Mesenchymal stem cell (in vitro differentiated cells and primary cell): ENCODE measurements around the gene KIF26B.

Experiments
- DNase-seq: peaks from one replicate; pipeline ENCODE4 v3.0.0-alpha.2; 2013
- H2AFZ ChIP-seq: one replicate; pipeline ENCODE4 v1.6.1; 2013; ENCODE audit warnings: low read depth, mild to moderate bottlenecking, control low read depth, inconsistent platforms, low read length, moderate library complexity
- H2AK5ac ChIP-seq: 2 replicates; pipeline ENCODE4 v1.6.1; 2013; ENCODE audit warnings: low read length, moderate library complexity, mild to moderate bottlenecking, inconsistent platforms; ENCODE audit not compliant: severe bottlenecking
- H2BK120ac ChIP-seq: one replicate; pipeline ENCODE4 v1.6.1; 2013; ENCODE audit warnings: low read depth, mild to moderate bottlenecking, inconsistent platforms, low read length, moderate library complexity
- H2BK12ac ChIP-seq, 2 experiments: one replicate each; pipeline ENCODE4 v1.6.1; 2013; ENCODE audit warnings: inconsistent platforms in 2 of 2, low read length in 2 of 2, mild to moderate bottlenecking in 2 of 2, moderate library complexity in 2 of 2, control low read depth in 1 of 2
- H2BK15ac ChIP-seq: one replicate; pipeline ENCODE4 v1.6.1; 2013; ENCODE audit warnings: mild to moderate bottlenecking, low read depth, inconsistent platforms; ENCODE audit not compliant: poor library complexity, severe bottlenecking
- H2BK5ac ChIP-seq: 2 replicates; pipeline ENCODE4 v1.6.1; 2013; ENCODE audit warnings: low read depth, mild to moderate bottlenecking, low read length, control low read depth, inconsistent platforms; ENCODE audit not compliant: poor library complexity, severe bottlenecking
- H3K14ac ChIP-seq, 2 experiments: one replicate each; pipeline ENCODE4 v1.6.1; 2013; ENCODE audit warnings: inconsistent platforms in 2 of 2, low read length in 2 of 2, control low read depth in 1 of 2, mild to moderate bottlenecking in 1 of 2, moderate library complexity in 1 of 2
- H3K18ac ChIP-seq, 2 experiments: one replicate each; pipeline ENCODE4 v1.6.1; 2013; ENCODE audit warnings: inconsistent platforms in 2 of 2, low read length in 2 of 2, control low read depth in 1 of 2, low read depth in 1 of 2, mild to moderate bottlenecking in 1 of 2
- H3K23ac ChIP-seq, 2 experiments: one replicate each; pipeline ENCODE4 v1.6.1; 2013; ENCODE audit warnings: inconsistent platforms in 2 of 2, low read length in 2 of 2, mild to moderate bottlenecking in 2 of 2, moderate library complexity in 2 of 2, control low read depth in 1 of 2
- H3K27ac ChIP-seq: 2 replicates; pipeline ENCODE4 v1.5.1; 2013; ENCODE audit warnings: mild to moderate bottlenecking, moderate library complexity, low read length, control low read depth, inconsistent platforms; ENCODE audit not compliant: poor library complexity, severe bottlenecking
- H3K27me3 ChIP-seq, 2 experiments: 2 replicates each; pipeline versions ENCODE4 v1.6.1 to v1.7.0; 2013; ENCODE audit warnings: low read length in 2 of 2, mild to moderate bottlenecking in 2 of 2, moderate library complexity in 2 of 2, control low read depth in 1 of 2, inconsistent platforms in 1 of 2; ENCODE audit not compliant: control insufficient read depth in 1 of 2, insufficient read depth in 1 of 2
- H3K36me3 ChIP-seq, 2 experiments: 2 replicates each; pipeline versions ENCODE4 v1.6.1 to v1.7.0; 2013; ENCODE audit warnings: low read length in 2 of 2, control low read depth in 1 of 2, inconsistent platforms in 1 of 2, low read depth in 1 of 2, mild to moderate bottlenecking in 1 of 2; ENCODE audit not compliant: insufficient read depth in 2 of 2, control insufficient read depth in 1 of 2
- H3K4ac ChIP-seq, 2 experiments: one replicate each; pipeline ENCODE4 v1.6.1; 2013; ENCODE audit warnings: inconsistent platforms in 2 of 2, low read length in 2 of 2, mild to moderate bottlenecking in 2 of 2, moderate library complexity in 2 of 2, control low read depth in 1 of 2, low read depth in 1 of 2
- H3K4me1 ChIP-seq: 2 replicates; pipeline ENCODE4 v1.6.1; 2013; ENCODE audit warnings: low read depth, low read length, control low read depth; ENCODE audit not compliant: control insufficient read depth, insufficient read depth
- H3K4me2 ChIP-seq: 2 replicates; pipeline ENCODE4 v1.6.1; 2013; ENCODE audit warnings: low read length, mild to moderate bottlenecking, inconsistent platforms; ENCODE audit not compliant: poor library complexity, severe bottlenecking
- H3K4me3 ChIP-seq, 2 experiments: 2 replicates each; pipeline versions ENCODE4 v1.5.1 to v1.7.0; 2013; ENCODE audit warnings: low read length in 2 of 2, mild to moderate bottlenecking in 2 of 2, control low read depth in 1 of 2, low read depth in 1 of 2; ENCODE audit not compliant: insufficient read depth in 1 of 2
- H3K79me1 ChIP-seq: replicated peaks from 2 replicates; pipeline ENCODE4 v1.6.1; 2013; ENCODE audit warnings: mild to moderate bottlenecking, control low read depth, low read length, inconsistent platforms; ENCODE audit not compliant: poor library complexity, severe bottlenecking
- H3K9ac ChIP-seq: 2 replicates; pipeline ENCODE4 v1.7.0; 2013; ENCODE audit warnings: mild to moderate bottlenecking, low read length, moderate library complexity
- H3K9me3 ChIP-seq: 2 replicates; pipeline ENCODE4 v1.7.0; 2013; ENCODE audit warnings: mild to moderate bottlenecking, low read length; ENCODE audit not compliant: control insufficient read depth
- H4K8ac ChIP-seq: one replicate; pipeline ENCODE4 v1.6.1; 2013; ENCODE audit warnings: inconsistent platforms, mild to moderate bottlenecking, low read length, moderate library complexity
- H4K91ac ChIP-seq: one replicate; pipeline ENCODE4 v1.6.1; 2013; ENCODE audit warnings: mild to moderate bottlenecking, low read length, inconsistent platforms
- WGBS: methylation state at CpG from one replicate; pipeline ENCODE4 v1.1.7; 2013; ENCODE audit warnings: mixed read lengths; 5-methylcytosine and 5-hydroxymethylcytosine counted together

Gene KIF26B

GRCh38 chr1:245440922-245441321 is 286.1 kb downstream of the KIF26B start:
- peaks cover 15 to 21% of the 10 kb centered on the region in 2 experiments for H3K27me3 ChIP-seq
- no peak overlapping the region for H2BK5ac ChIP-seq
- peak overlapping the region in 1 of 2 experiments; percentile 32 for H2BK12ac ChIP-seq
- no peaks in the 10 kb centered on the region for H3K79me1 ChIP-seq
- H4K8ac ChIP-seq = peak overlapping the region; percentile 49
- peak overlapping the region; percentile 29 for H2AFZ ChIP-seq
- no peak overlapping the region for H3K9ac ChIP-seq
- H3K23ac ChIP-seq = peak overlapping the region in 1 of 2 experiments; percentile 31
- H3K27ac ChIP-seq = no peak overlapping the region
- peak overlapping the region; percentile 52 for H2BK15ac ChIP-seq
- H3K9me3 ChIP-seq = peaks cover 2% of the 10 kb centered on the region
- H3K4ac ChIP-seq = peak overlapping the region in 1 of 2 experiments; percentile 51
- peak overlapping the region; percentile 39 for H4K91ac ChIP-seq
- H3K4me3 ChIP-seq = no peak overlapping the region
- H3K4me1 ChIP-seq = no peaks in the 10 kb centered on the region
- H3K14ac ChIP-seq = no peak overlapping the region
- WGBS = 68% methylated on average over 7 of the region's 7 CpGs
- no peaks in the 10 kb centered on the region for H3K36me3 ChIP-seq
- no peak for DNase-seq
- H2BK120ac ChIP-seq = no peak overlapping the region
- no peak overlapping the region for H3K18ac ChIP-seq
- no peak overlapping the region for H2AK5ac ChIP-seq
- no peak overlapping the region for H3K4me2 ChIP-seq

- Histone ChIP-seq H4K91ac (no peak overlapping the region), H3K27ac (no peak overlapping the region)
- DNase-seq = peak; percentile 43
Observed at GRCh38 chr1:245441689-245442088, 286.9 kb downstream of the KIF26B start.

DNA sequence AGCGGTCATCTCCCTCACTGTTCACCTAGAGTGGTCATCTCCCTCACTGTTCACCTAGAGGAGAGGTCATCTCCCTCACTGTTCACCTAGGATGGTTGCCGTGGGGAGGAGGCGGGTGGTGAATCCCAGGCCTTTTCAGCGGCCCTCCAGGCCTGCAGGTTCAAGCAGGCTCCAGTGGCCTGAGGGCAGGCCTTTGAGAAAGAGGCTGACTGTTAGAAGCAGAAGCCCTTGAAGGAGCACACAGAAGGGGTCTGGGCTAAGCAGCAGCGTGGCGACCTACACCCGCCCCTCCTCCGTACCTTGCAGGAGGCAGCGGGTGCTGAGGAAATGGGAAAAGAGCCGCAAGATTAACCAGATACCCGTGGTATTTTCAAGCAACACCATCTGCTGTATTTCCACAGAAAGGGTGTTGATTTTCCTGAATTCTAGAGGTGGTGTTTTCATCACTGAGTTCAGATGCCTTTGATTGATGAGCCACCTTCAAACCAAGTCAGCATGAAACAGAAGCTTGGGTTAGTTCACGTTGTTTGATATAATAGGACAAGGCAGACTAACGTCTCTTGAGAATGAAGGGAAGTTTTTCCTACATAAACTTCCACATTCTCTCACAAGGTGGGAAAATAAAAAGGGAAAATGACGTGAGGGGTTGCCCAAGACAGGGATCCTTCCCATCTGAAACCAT is 289.5 kb downstream of the KIF26B start:
- H3K14ac ChIP-seq = no peak overlapping the region
- H3K4me2 ChIP-seq = no peak overlapping the region
- H3K27ac ChIP-seq = no peak overlapping the region
- H2BK15ac ChIP-seq = no peak overlapping the region
- H2BK5ac ChIP-seq = no peak overlapping the region
- WGBS = 88% methylated on average over 12 of the region's 14 CpGs
- no peak for DNase-seq
- H3K23ac ChIP-seq = no peak overlapping the region
- no peak overlapping the region for H4K91ac ChIP-seq
- H3K27me3 ChIP-seq = peaks cover 14 to 26% of the 10 kb centered on the region in 2 experiments
- H3K79me1 ChIP-seq = no peaks in the 10 kb centered on the region
- peaks cover 7% of the 10 kb centered on the region for H3K9me3 ChIP-seq
- H3K4me1 ChIP-seq = no peaks in the 10 kb centered on the region
- H3K4me3 ChIP-seq = no peak overlapping the region
- H2AK5ac ChIP-seq = no peak overlapping the region
- H3K18ac ChIP-seq = no peak overlapping the region
- H3K9ac ChIP-seq = no peak overlapping the region
- no peaks in the 10 kb centered on the region for H3K36me3 ChIP-seq
- H2BK120ac ChIP-seq = no peak overlapping the region
- H4K8ac ChIP-seq = peak overlapping the region; percentile 41
- no peak overlapping the region for H3K4ac ChIP-seq
- no peak overlapping the region for H2BK12ac ChIP-seq
- no peak overlapping the region for H2AFZ ChIP-seq

More at GRCh38 chr1:245441689-245442088, 286.9 kb downstream of the KIF26B start:
- Histone ChIP-seq H2AFZ (no peak overlapping the region), H3K27me3 (peaks cover 15 to 21% of the 10 kb centered on the region in 2 experiments), H4K8ac (no peak overlapping the region), H3K4me3 (no peak overlapping the region), H3K4me1 (no peaks in the 10 kb centered on the region), H2BK5ac (no peak overlapping the region), H2BK12ac (no peak overlapping the region), H2BK120ac (no peak overlapping the region), H3K14ac (no peak overlapping the region), H3K79me1 (no peaks in the 10 kb centered on the region), H3K4ac (no peak overlapping the region), H3K18ac (no peak overlapping the region), H3K9me3 (peaks cover 7% of the 10 kb centered on the region), H3K23ac (no peak overlapping the region), H3K4me2 (no peak overlapping the region), H2AK5ac (no peak overlapping the region), H2BK15ac (no peak overlapping the region), H3K36me3 (no peaks in the 10 kb centered on the region), H3K9ac (no peak overlapping the region)
- 37% methylated on average over 6 of the region's 6 CpGs for WGBS

- no peak overlapping the region for H3K23ac ChIP-seq
- H3K4me3 ChIP-seq = no peak overlapping the region
- WGBS = 48% methylated on average over 4 of the region's 5 CpGs
Observed at GRCh38 chr1:245444945-245445344, 290.2 kb downstream of the KIF26B start.

More at GRCh38 chr1:245444945-245445344, 290.2 kb downstream of the KIF26B start:
- peaks cover 7% of the 10 kb centered on the region for H3K9me3 ChIP-seq
- H4K8ac ChIP-seq = no peak overlapping the region
- H2BK5ac ChIP-seq = no peak overlapping the region
- H3K14ac ChIP-seq = no peak overlapping the region
- no peak overlapping the region for H3K9ac ChIP-seq
- no peak overlapping the region for H2BK12ac ChIP-seq
- H3K27ac ChIP-seq = no peak overlapping the region
- no peaks in the 10 kb centered on the region for H3K36me3 ChIP-seq
- no peaks in the 10 kb centered on the region for H3K79me1 ChIP-seq
- H3K4me1 ChIP-seq = no peaks in the 10 kb centered on the region
- H3K27me3 ChIP-seq = peaks cover 14 to 28% of the 10 kb centered on the region in 2 experiments
- H2BK120ac ChIP-seq = no peak overlapping the region
- no peak overlapping the region for H2BK15ac ChIP-seq
- no peak overlapping the region for H3K4ac ChIP-seq
- no peak overlapping the region for H4K91ac ChIP-seq
- no peak overlapping the region for H3K18ac ChIP-seq
- peak; percentile 21 for DNase-seq
- H2AK5ac ChIP-seq = no peak overlapping the region
- no peak overlapping the region for H3K4me2 ChIP-seq
- no peak overlapping the region for H2AFZ ChIP-seq
